ENCODE data around the gene LTK.

Gene LTK

GRCh38 chr15:41513506-41514227 lies at the start of gene LTK:
TSS of gene LTK (minus strand) at chr15:41513827. CDS start at chr15:41513709, 118 bp downstream.
- Histone ChIP-seq H3K9me3 (no peaks in the 10 kb centered on the region), H3K27ac (no peak within 1 kb of the TSS)

GRCh38 chr15:41562784-41563198 lies 49.2 kb upstream of the LTK start:
- no peak overlapping the region for H3K27ac ChIP-seq
- DNase-seq: no peak
- H3K27me3 ChIP-seq: no peaks in the 10 kb centered on the region
- H3K4me3 ChIP-seq: no peak overlapping the region
- H3K9me3 ChIP-seq: no peaks in the 10 kb centered on the region
- H3K36me3 ChIP-seq: no peaks in the 10 kb centered on the region
- no peak for TF ChIP-seq CTCF (IDR thresholded peaks at IDR 0.05)
- intact Hi-C loops (cut with DNase I; ENCODE audit: low total_unique reads): no loop called here
- H3K4me1 ChIP-seq: peaks cover 0 to 18% (median 17%) of the 10 kb centered on the region in 4 donors

More at GRCh38 chr15:41513506-41514227, at the start of gene LTK:
- TF ChIP-seq CTCF (IDR thresholded peaks at IDR 0.05): no peak
- Histone ChIP-seq H3K27me3 (peaks cover 0 to 45% of the 10 kb centered on the region in 2 donors), H3K4me3 (peak within 1 kb of the TSS; percentile 23 to 44), H3K4me1 (peaks cover 0 to 31% (median 24%) of the 10 kb centered on the region in 4 donors), H3K36me3 (peaks cover 0 to 20% (median 0%) of the 10 kb centered on the region in 3 donors)
- intact Hi-C loops (cut with DNase I; ENCODE audit: low total_unique reads): no loop called here
- no peak for DNase-seq

- H3K4me1 ChIP-seq: peaks cover 0 to 21% (median 18%) of the 10 kb centered on the region in 4 donors
- no peaks in the 10 kb centered on the region for H3K9me3 ChIP-seq
- no peak overlapping the region for H3K27ac ChIP-seq
- H3K36me3 ChIP-seq: no peaks in the 10 kb centered on the region
- no peak overlapping the region for H3K4me3 ChIP-seq
- no peaks in the 10 kb centered on the region for H3K27me3 ChIP-seq
- intact Hi-C loops (cut with DNase I; ENCODE audit: low total_unique reads): no loop called here
- no peak for DNase-seq
- no peak for TF ChIP-seq CTCF (IDR thresholded peaks at IDR 0.05)
Measured at GRCh38 chr15:41562244-41562643, 48.6 kb upstream of the LTK start.

- no peaks in the 10 kb centered on the region for H3K9me3 ChIP-seq
- H3K4me1 ChIP-seq: peaks cover 0 to 21% (median 18%) of the 10 kb centered on the region in 4 donors
- H3K27ac ChIP-seq: no peak overlapping the region
- intact Hi-C loops (cut with DNase I; ENCODE audit: low total_unique reads): no loop called here
- no peaks in the 10 kb centered on the region for H3K27me3 ChIP-seq
- no peak for DNase-seq
- TF ChIP-seq CTCF (IDR thresholded peaks at IDR 0.05): no peak
- H3K36me3 ChIP-seq: no peaks in the 10 kb centered on the region
- no peak overlapping the region for H3K4me3 ChIP-seq
Measured at GRCh38 chr15:41561777-41562145, 48.1 kb upstream of the LTK start.

- DNase-seq: no peak
- intact Hi-C loops (cut with DNase I; ENCODE audit: low total_unique reads): no loop called here
- Histone ChIP-seq H3K27me3 (no peaks in the 10 kb centered on the region), H3K36me3 (no peaks in the 10 kb centered on the region), H3K4me3 (no peak overlapping the region), H3K9me3 (no peaks in the 10 kb centered on the region), H3K4me1 (peaks cover 0 to 21% (median 18%) of the 10 kb centered on the region in 4 donors), H3K27ac (no peak overlapping the region)
- TF ChIP-seq CTCF (IDR thresholded peaks at IDR 0.05): no peak
Measured at GRCh38 chr15:41561104-41561776, 47.6 kb upstream of the LTK start.
